ENCODE data around the gene KCNK5.

KCNK5 gene

DNA sequence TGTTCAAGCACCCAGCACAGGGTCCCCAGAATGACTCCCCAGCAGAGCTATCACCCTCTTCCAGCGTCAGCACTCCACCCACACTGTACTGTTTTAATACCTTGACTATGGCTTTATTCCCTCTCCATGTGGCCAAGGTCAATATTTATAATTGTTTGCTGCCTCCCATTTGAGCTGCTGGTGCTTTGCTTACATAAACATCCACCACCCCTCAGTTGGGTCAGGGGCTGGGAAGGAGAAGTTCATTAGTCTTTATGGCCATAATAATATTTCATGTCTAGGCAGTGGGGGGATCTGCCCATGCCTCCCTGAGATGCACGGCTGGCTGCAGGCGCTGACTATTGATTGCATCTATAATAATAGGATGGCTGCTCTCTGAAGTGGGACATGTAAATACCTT, 72.5 kb downstream of the KCNK5 start (continued):
- TF ChIP-seq ELK4 (IDR thresholded peaks at IDR 0.05; ENCODE audit: borderline replicate concordance, low read depth, low read length), result no peak
- no peak for TF ChIP-seq ZNF792 (tag by site-specific recombination; IDR thresholded peaks at IDR 0.05)
- TF ChIP-seq, protein P1, sequence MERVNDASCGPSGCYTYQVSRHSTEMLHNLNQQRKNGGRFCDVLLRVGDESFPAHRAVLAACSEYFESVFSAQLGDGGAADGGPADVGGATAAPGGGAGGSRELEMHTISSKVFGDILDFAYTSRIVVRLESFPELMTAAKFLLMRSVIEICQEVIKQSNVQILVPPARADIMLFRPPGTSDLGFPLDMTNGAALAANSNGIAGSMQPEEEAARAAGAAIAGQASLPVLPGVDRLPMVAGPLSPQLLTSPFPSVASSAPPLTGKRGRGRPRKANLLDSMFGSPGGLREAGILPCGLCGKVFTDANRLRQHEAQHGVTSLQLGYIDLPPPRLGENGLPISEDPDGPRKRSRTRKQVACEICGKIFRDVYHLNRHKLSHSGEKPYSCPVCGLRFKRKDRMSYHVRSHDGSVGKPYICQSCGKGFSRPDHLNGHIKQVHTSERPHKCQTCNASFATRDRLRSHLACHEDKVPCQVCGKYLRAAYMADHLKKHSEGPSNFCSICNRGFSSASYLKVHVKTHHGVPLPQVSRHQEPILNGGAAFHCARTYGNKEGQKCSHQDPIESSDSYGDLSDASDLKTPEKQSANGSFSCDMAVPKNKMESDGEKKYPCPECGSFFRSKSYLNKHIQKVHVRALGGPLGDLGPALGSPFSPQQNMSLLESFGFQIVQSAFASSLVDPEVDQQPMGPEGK (tag by site-specific recombination; IDR thresholded peaks at IDR 0.05), result no peak
- TF ChIP-seq ZNF148 (tag by site-specific recombination; IDR thresholded peaks at IDR 0.05; ENCODE audit: borderline replicate concordance), result no peak
- peak; percentile 26; the same call in 1 of the 2 replicates for TF ChIP-seq ZIC2 (tag by site-specific recombination; IDR thresholded peaks at IDR 0.05)
- no peak for TF ChIP-seq IKZF3 (tag by site-specific recombination; IDR thresholded peaks at IDR 0.05)
- no peak for TF ChIP-seq ZBTB1 (tag by site-specific recombination; IDR thresholded peaks at IDR 0.05)
- peak; percentile 31; the same call in 1 of the 2 replicates for TF ChIP-seq ZFHX2 (tag by site-specific recombination; conservative IDR thresholded peaks at IDR 0.05)
- no peak for TF ChIP-seq ZNF571 (tag by site-specific recombination; IDR thresholded peaks at IDR 0.05)

DNA sequence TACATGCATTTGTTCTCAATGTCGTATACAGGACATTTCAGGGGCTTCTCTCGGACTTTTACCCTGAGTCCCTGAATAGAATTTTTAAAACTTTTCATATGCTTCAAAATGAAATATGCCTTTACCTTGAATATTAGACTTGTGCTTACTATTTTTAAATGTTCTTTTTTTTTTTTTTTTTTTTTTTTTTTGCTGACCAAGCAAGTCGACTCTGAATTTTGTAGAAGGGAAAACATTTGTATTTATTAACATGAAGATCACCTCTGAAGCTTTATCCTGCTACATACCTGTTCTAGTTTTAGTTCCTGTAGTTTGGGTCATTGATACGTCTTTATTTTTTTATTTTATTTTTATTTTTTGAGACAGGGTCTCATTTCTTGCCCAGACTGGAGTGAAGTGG, 74.6 kb downstream of the KCNK5 start:
- no peak overlapping the region for H3K27ac ChIP-seq (ENCODE audit: extremely low read depth, low read depth, low read length)
- ChIA-PET CTCF (interaction anchor here (1.2 kb wide), 1 partner anchor 148 kb away, joined by 10 read pairs; no protein-coding TSS in a partner anchor), POLR2A (no interaction called here)
- H3K4me3 ChIP-seq (ENCODE audit: low read depth, low read length), result no peak overlapping the region
- no peaks in the 10 kb centered on the region for H3K36me3 ChIP-seq (ENCODE audit: control insufficient read depth in 2 of 2, insufficient read depth in 1 of 2, low read length in 2 of 2)
- H3K9me3 ChIP-seq (ENCODE audit: control insufficient read depth, insufficient read depth, low read depth, low read length), result no peaks in the 10 kb centered on the region
- peaks cover 6% of the 10 kb centered on the region; the same call in 1 of the 2 replicates for H3K4me1 ChIP-seq (ENCODE audit: control insufficient read depth, insufficient read depth, low read length)
- TF ChIP-seq, protein P2, sequence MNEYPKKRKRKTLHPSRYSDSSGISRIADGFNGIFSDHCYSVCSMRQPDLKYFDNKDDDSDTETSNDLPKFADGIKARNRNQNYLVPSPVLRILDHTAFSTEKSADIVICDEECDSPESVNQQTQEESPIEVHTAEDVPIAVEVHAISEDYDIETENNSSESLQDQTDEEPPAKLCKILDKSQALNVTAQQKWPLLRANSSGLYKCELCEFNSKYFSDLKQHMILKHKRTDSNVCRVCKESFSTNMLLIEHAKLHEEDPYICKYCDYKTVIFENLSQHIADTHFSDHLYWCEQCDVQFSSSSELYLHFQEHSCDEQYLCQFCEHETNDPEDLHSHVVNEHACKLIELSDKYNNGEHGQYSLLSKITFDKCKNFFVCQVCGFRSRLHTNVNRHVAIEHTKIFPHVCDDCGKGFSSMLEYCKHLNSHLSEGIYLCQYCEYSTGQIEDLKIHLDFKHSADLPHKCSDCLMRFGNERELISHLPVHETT (tag by site-specific recombination; IDR thresholded peaks at IDR 0.05), result no peak
- no peak for TF ChIP-seq ZNF311 (tag by site-specific recombination; IDR thresholded peaks at IDR 0.05; ENCODE audit: borderline replicate concordance)
- no peak for TF ChIP-seq ZNF362 (tag by site-specific recombination; IDR thresholded peaks at IDR 0.05)
- TF ChIP-seq ZNF621 (tag by site-specific recombination; IDR thresholded peaks at IDR 0.05), result no peak
- no peak for TF ChIP-seq WT1 (tag by site-specific recombination; IDR thresholded peaks at IDR 0.05)
- TF ChIP-seq, protein P3, sequence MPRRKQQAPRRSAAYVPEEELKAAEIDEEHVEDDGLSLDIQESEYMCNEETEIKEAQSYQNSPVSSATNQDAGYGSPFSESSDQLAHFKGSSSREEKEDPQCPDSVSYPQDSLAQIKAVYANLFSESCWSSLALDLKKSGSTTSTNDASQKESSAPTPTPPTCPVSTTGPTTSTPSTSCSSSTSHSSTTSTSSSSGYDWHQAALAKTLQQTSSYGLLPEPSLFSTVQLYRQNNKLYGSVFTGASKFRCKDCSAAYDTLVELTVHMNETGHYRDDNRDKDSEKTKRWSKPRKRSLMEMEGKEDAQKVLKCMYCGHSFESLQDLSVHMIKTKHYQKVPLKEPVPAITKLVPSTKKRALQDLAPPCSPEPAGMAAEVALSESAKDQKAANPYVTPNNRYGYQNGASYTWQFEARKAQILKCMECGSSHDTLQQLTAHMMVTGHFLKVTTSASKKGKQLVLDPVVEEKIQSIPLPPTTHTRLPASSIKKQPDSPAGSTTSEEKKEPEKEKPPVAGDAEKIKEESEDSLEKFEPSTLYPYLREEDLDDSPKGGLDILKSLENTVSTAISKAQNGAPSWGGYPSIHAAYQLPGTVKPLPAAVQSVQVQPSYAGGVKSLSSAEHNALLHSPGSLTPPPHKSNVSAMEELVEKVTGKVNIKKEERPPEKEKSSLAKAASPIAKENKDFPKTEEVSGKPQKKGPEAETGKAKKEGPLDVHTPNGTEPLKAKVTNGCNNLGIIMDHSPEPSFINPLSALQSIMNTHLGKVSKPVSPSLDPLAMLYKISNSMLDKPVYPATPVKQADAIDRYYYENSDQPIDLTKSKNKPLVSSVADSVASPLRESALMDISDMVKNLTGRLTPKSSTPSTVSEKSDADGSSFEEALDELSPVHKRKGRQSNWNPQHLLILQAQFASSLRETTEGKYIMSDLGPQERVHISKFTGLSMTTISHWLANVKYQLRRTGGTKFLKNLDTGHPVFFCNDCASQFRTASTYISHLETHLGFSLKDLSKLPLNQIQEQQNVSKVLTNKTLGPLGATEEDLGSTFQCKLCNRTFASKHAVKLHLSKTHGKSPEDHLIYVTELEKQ (tag by site-specific recombination; IDR thresholded peaks at IDR 0.05; ENCODE audit: borderline replicate concordance), result no peak
- no peak for TF ChIP-seq ZSCAN5A (tag by site-specific recombination; IDR thresholded peaks at IDR 0.05)
- no peak for TF ChIP-seq ZNF433 (tag by site-specific recombination; IDR thresholded peaks at IDR 0.05; ENCODE audit: low read depth)
- no peak for TF ChIP-seq ZNF571 (tag by site-specific recombination; IDR thresholded peaks at IDR 0.05)
- no peak for TF ChIP-seq BCL6B (tag by site-specific recombination; IDR thresholded peaks at IDR 0.05)

Data from HEK293 (cell line).